RWPE1 (cell line): ENCODE results near the gene AQP12B.

Experiments
- CTCF ChIA-PET: fragments of 350-600 bp; sonication (Branson Sonifier 250); formaldehyde crosslinking; extraction: SDS; loops from one replicate; lab custom pipeline; 2021; lab: Yijun Ruan, JAX
- POLR2A ChIA-PET: fragments of 400-600 bp; formaldehyde crosslinking; extraction: SDS; loops from one replicate; lab custom pipeline; 2020; ENCODE audit warnings: antibody characterized with exemption; ENCODE audit not compliant: low non-redundant PET; lab: Yijun Ruan, JAX
- DNase-seq: peaks from one replicate; pipeline ENCODE4 v3.0.0; 2012; ENCODE audit warnings: low spot score
- H3K27ac ChIP-seq: fragments of 450-650 bp; 2 replicates; pipeline ENCODE4 v1.5.1; 2017
- TF ChIP-seq, protein P1 (sequence below): fragments of 450-650 bp; conservative IDR thresholded peaks from 2 replicates; pipeline ENCODE4 v1.5.1; 2017; ENCODE audit warnings: low read depth, mild to moderate bottlenecking

The AQP12B gene

DNA sequence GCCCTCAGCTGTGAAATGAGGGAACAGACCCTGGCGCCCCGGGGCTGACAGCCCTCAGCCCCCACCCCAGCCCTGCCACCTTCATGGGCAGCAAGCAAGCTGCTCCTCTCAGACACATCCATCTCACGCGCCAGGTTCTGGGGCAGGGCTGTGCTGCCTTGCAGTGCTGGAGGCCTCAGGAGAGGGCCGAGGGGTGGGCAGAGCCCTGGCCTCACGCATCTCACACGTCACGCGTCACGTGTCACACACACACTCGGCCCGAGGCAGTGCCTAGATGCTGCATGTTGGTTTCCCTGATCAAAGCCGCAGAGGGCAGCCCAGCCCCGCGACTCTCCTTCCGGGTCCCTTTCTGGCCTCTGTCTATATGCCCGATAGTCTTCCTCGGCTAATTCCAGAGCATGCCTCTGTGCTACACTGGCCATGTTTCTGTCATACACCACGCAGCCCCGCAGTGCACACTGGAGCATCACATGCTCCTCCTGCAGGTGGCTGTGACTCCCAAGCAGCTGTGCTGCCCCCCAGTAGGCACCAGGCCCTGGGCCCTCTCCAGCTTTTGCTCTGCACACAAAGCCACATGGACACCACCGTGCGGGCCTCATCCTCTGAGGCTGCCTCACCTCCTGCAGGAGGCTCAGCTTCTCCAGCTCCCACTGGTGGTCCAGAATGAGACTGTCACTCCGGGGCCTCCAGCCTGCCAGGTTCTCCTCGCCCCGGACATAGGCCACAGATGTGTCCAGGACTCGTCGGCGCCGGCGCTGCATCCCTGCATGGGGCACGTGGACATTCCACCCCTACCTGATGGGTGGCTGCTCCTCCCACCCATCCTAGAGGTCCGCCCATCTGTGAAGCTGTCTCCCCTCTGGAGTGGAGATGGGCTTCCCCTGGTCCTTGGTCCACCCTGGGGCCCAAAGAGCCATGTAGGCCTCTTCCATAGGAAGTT is 40.4 kb upstream of the AQP12B start:
- TF ChIP-seq, protein P1, sequence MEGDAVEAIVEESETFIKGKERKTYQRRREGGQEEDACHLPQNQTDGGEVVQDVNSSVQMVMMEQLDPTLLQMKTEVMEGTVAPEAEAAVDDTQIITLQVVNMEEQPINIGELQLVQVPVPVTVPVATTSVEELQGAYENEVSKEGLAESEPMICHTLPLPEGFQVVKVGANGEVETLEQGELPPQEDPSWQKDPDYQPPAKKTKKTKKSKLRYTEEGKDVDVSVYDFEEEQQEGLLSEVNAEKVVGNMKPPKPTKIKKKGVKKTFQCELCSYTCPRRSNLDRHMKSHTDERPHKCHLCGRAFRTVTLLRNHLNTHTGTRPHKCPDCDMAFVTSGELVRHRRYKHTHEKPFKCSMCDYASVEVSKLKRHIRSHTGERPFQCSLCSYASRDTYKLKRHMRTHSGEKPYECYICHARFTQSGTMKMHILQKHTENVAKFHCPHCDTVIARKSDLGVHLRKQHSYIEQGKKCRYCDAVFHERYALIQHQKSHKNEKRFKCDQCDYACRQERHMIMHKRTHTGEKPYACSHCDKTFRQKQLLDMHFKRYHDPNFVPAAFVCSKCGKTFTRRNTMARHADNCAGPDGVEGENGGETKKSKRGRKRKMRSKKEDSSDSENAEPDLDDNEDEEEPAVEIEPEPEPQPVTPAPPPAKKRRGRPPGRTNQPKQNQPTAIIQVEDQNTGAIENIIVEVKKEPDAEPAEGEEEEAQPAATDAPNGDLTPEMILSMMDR = no peak
- CTCF ChIA-PET = no interaction called here
- POLR2A ChIA-PET = no interaction called here
- H3K27ac ChIP-seq = no peak overlapping the region
- no peak for DNase-seq

DNA sequence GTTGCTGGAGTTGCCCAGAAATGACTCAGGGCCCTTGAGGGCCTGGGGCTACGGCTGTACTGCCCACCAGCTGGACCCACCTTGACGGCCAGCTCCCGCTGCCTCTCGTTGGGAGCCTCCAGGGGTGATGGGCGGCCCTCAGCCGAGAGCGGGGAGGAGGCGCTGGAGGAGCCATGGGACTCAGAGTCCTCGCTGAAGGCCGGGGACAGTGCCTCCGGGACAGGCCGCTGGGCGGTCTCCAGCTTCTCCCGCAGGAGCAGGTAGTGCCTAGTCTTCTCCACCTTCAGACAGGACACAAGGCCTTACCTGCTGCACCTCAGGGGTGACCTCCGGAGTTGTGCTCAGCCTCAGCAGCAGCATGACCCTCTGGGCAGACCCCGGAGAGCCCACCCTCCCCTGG is 39.7 kb upstream of the AQP12B start:
- no peak for DNase-seq
- H3K27ac ChIP-seq = no peak overlapping the region
- CTCF ChIA-PET = no interaction called here
- POLR2A ChIA-PET = no interaction called here
- TF ChIP-seq, protein P1 = no peak

DNA sequence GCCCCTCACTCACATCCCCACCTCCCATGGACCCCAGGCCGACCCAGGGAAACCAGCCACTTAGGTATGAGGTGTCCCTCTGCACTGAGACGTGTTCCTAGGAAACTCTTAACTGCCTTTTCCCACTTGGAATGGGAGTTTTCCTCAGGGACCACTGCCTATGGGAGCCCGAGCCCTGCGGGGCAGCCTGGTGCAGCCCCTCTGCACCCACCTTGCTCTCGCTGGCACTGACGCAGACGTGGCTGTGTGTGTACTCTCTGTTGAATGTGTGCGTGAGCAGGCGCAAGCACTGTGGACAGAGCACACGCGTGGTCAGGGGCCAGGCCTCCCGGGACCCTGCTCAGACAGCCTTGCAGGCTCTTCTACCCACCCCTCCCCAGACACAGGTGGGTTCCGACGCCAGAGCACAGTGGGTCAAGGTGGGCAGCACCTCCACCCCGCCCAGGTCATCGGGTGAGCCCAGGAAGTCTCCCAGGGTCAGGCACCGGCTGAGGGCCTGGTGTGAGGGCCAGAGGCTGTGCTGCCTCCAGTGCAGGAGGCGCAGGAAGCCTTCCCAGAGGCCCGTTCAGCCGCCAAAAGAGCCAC is 39.0 kb upstream of the AQP12B start:
- ChIA-PET CTCF (interaction anchor here (0.5 kb wide), 1 partner anchor 12 kb away, joined by 3 read pairs; no protein-coding TSS in a partner anchor), POLR2A (no interaction called here)
- DNase-seq = no peak
- H3K27ac ChIP-seq = no peak overlapping the region
- TF ChIP-seq, protein P1 = no peak

DNA sequence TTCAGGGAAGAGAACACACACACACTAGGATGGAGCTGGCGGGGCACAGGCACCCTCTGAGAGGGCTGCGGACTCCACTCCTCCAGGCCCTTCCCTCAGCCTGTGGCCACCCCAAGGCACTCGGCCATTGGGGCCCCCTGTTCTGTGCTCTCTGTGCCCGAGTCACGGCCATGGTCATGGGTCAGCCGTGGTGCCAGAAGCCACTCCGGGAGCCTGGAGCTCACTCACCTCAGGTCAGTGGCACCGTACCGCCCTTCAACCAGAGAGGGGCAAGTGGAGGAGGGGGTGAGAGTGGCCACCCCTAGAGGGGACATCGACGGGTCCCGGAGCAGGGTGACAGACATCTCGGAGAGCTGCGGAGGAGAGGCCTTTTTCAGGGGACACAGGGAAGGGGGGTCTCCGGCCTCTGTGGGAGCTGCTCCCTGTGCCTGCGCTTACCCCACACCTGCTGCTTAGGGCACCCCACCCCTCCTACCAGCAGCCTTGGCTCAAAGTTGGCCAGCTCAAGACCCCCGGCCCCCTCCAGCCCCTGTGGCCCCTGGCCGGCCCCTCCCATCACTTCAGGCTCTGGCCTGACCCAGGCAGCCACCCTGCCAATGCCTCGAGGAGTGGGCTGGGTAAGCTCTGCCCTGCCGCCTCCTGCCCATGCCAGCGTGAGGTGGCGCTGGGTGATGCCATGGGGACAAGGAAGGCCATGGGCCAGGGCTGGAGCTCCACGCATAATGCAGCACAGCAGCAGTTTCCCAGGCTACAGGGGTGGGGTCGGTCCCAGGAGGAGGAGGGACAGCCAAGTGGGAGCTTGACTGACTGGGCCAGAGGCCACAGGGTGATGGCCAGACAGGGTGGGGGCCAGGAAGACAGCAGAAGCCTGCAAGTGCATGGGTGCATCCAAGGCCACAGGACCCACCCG is 38.3 kb upstream of the AQP12B start:
- ChIA-PET POLR2A (no interaction called here), CTCF (interaction anchor here (0.6 to 0.7 kb wide), 2 partner anchors 156 to 199 kb away, joined by 3 read pairs; no protein-coding TSS in a partner anchor)
- no peak for DNase-seq
- no peak overlapping the region for H3K27ac ChIP-seq
- TF ChIP-seq, protein P1 = no peak

DNA sequence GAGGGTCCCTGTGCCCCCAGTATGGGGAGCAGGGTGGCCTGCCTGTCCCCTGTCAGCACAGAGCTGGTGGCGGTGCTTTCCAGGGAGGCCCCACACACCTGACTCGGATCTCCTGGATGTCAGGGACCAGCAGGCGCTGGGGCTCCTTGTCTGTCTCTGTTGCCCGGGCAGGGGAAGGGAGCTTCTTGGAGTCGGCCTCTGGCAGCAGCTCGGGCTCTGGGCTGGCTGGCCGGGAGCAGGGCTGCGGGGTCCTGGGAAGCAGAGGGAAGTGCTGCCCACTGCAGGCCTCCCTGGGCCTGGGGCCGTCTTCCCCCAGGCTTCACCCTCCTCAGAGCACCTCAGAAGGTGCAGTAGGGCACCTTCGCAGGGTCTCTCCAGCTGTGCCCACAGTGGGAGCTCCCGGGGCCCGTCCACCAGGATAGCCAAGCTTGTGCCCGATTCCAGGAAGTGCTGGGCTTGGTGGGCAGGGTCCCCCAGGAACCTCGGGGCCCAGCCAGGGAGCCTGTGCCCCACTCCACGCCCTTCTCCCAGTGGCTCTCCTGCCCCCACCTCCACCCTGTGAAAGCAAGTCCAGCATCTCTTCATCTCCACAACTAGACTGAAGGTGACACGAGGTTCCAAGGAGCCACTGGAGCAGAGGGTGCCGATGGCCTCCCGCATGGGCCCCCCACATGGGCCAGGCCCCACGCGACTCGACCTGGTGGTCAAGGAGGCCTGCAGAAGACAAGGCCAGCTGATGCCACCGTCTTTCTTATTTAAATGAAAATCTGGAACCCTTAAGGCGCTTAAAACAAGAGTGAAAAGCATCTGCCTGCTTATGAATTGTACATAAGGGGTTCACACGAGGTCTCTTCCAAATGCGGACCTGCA is 37.2 kb upstream of the AQP12B start:
- ChIA-PET POLR2A (no interaction called here), CTCF (interaction anchor here (0.6 to 1.0 kb wide), 4 partner anchors 10 to 198 kb away, joined by 3 read pairs; no protein-coding TSS in a partner anchor)
- no peak overlapping the region for H3K27ac ChIP-seq
- TF ChIP-seq, protein P1 = no peak
- no peak for DNase-seq
